ENCODE data around the gene AFF3.

DNA sequence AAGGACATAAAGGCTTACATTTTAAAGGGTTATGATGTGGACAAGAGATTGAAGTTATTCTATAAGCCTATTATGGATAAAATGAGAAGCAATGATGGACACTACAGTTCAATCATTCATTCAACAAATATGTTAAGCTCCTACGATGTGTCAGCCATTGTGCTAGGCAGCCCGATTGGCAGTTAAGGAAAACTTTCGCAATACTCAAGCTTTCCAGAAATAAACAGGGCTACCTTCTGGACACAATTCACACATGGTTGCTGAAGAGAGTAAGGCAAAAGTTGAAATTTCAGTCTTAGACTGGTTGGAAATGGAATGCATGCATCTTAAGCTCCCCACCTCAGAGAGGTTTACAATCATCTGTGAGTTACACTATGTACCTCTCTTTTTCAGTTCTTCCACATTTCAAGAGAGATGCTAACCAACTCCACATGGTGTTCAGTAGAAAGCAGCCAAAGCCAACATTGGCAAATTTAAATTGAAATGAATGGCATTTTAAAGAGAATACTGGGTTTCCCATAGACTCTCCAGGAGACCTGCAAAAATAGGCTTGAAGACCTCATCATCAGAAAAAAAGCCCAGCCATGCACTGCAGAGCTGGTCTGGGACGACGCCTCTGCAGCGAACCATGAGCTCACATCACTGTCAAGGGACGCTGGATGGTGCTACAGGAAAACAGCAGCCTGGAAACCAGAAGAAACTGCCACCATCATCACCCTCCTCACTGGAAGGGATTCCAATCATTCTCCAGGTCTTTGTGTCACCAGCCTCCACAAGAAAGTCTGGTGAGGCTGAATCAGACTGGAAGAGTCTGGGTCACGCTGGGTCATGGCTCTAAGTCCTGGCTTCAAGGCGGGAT is 276.3 kb downstream of the AFF3 start:
- TF ChIP-seq, protein P1, sequence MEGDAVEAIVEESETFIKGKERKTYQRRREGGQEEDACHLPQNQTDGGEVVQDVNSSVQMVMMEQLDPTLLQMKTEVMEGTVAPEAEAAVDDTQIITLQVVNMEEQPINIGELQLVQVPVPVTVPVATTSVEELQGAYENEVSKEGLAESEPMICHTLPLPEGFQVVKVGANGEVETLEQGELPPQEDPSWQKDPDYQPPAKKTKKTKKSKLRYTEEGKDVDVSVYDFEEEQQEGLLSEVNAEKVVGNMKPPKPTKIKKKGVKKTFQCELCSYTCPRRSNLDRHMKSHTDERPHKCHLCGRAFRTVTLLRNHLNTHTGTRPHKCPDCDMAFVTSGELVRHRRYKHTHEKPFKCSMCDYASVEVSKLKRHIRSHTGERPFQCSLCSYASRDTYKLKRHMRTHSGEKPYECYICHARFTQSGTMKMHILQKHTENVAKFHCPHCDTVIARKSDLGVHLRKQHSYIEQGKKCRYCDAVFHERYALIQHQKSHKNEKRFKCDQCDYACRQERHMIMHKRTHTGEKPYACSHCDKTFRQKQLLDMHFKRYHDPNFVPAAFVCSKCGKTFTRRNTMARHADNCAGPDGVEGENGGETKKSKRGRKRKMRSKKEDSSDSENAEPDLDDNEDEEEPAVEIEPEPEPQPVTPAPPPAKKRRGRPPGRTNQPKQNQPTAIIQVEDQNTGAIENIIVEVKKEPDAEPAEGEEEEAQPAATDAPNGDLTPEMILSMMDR (IDR thresholded peaks at IDR 0.05), result no peak
- TF ChIP-seq POLR2A (IDR thresholded peaks at IDR 0.05), result no peak

All from lower leg skin (tissue), 3 donors.